Gastroesophageal sphincter (tissue), 3 donors: ENCODE measurements around the gene PRKG1.

Experiments used
- CTCF ChIP-seq, 4 experiments: fragments of 200-600 bp in 2 of 4; fragments of 450-650 bp in 2 of 4; sonication (generic) in 1 of 4; IDR thresholded peaks; one replicate each; pipeline ENCODE4 v1.5.1; 2017 to 2019; ENCODE audit warnings: antibody characterized with exemption in 4 of 4, mild to moderate bottlenecking in 2 of 4, moderate library complexity in 2 of 4
- EP300 ChIP-seq: sonication (generic); formaldehyde crosslinking; IDR thresholded peaks from one replicate; pipeline ENCODE4 v1.6.1; 2017; ENCODE audit warnings: antibody characterized with exemption, mild to moderate bottlenecking
- POLR2A ChIP-seq, 2 donors: fragments of 450-650 bp; IDR thresholded peaks; one replicate each; pipeline ENCODE4 v1.6.1; 2017; ENCODE audit warnings: antibody characterized with exemption in 2 of 2, mild to moderate bottlenecking in 2 of 2, moderate library complexity in 1 of 2

- TF ChIP-seq POLR2A (IDR thresholded peaks at IDR 0.05), result no peak
- no peak for TF ChIP-seq CTCF (IDR thresholded peaks at IDR 0.05)
- no peak for TF ChIP-seq EP300
These were observed 799.8 kb downstream of the PRKG1 start for GRCh38 chr10:51874131-51874530.
